Sigmoid colon (tissue), 7 donors: ENCODE data around the gene DND1. TPM values are rescaled to one million over a fixed set of nuclear protein-coding genes. Genes with fewer than 3 reads are reported as not detected.
A peak's percentile ranks its signal among the peaks of the same experiment; 100 is the strongest.

Experiments used
- DNase-seq: peaks from one replicate; pipeline ENCODE4 v3.0.0-alpha.2; 2019
- H3K27ac ChIP-seq, 4 donors: fragments of 200-600 bp; sonication (generic); one replicate each; pipeline ENCODE4 v1.5.1; 2016 to 2019; ENCODE audit warnings: mild to moderate bottlenecking in 1 of 4
- H3K27me3 ChIP-seq, 3 donors: fragments of 200-600 bp; sonication (generic); one replicate each; pipeline ENCODE4 v1.5.1; 2019; ENCODE audit warnings: mild to moderate bottlenecking in 1 of 3
- H3K36me3 ChIP-seq, 4 donors: fragments of 200-600 bp; sonication (generic); one replicate each; pipeline ENCODE4 v1.5.1; 2016 to 2019
- H3K4me1 ChIP-seq, 4 donors: fragments of 200-600 bp; sonication (generic); one replicate each; pipeline ENCODE4 v1.5.1; 2017 to 2019
- H3K4me3 ChIP-seq, 4 donors: fragments of 200-600 bp; sonication (generic); one replicate each; pipeline ENCODE4 v1.5.1; 2017 to 2019; ENCODE audit warnings: mild to moderate bottlenecking in 2 of 4, moderate library complexity in 1 of 4
- H3K9me3 ChIP-seq, 4 donors: fragments of 200-600 bp in 3 of 4; sonication (generic) in 3 of 4; one replicate each; pipeline versions ENCODE4 v1.5.1 to v1.6.1; 2013 to 2019
- CTCF ChIP-seq, 4 experiments: fragments of 450-650 bp in 3 of 4; fragments of 200-600 bp in 1 of 4; IDR thresholded peaks; one replicate each; pipeline ENCODE4 v1.5.1; 2016 to 2019; ENCODE audit warnings: antibody characterized with exemption in 4 of 4, mild to moderate bottlenecking in 3 of 4, moderate library complexity in 2 of 4
- EP300 ChIP-seq, 4 donors: sonication (generic); formaldehyde crosslinking; IDR thresholded peaks; one replicate each; pipeline ENCODE4 v1.6.1; 2017; ENCODE audit warnings: antibody characterized with exemption in 4 of 4
- POLR2A ChIP-seq, 2 donors: fragments of 450-650 bp; IDR thresholded peaks; one replicate each; pipeline ENCODE4 v1.6.1; 2016; ENCODE audit warnings: antibody characterized with exemption in 2 of 2, mild to moderate bottlenecking in 2 of 2, moderate library complexity in 2 of 2
- POLR2AphosphoS5 ChIP-seq, 4 donors: sonication (generic); formaldehyde crosslinking; IDR thresholded peaks; one replicate each; pipeline ENCODE4 v1.6.1; 2017; ENCODE audit warnings: antibody characterized with exemption in 4 of 4
- whole genome bisulfite sequencing, 2 donors: extraction: QIAGEN DNeasy Blood & Tissue Kit; methylation state at CpG; one replicate each; pipeline ENCODE4 v1.1.7; 2013; 5-methylcytosine and 5-hydroxymethylcytosine counted together
- intact Hi-C: fragments of 100-400 bp; cut with DNase I; formaldehyde crosslinking; loops from one replicate; pipeline ENCODE4 v1.15.1; 2023
- polyA plus RNA-seq, 3 donors: library from polyadenylated mRNA; stranded (reverse); fragments of 200-250 nt; gene quantifications; one replicate each; pipeline ENCODE4 v1.2.3, GENCODE V29; 2013
- total RNA-seq, 4 donors: library from RNA; depleted of rRNA; stranded (reverse); fragments of >200 nt; gene quantifications; one replicate each; pipeline ENCODE4 v1.1.0, GENCODE V29; 2016
- donor health status: healthy with polysubstance abuse.
- donor health status: Bipolar disorder and iron deficiency.
- donor health status: healthy.

DND1 gene
- total and polyA plus RNA-seq, 7 donors, result 0.36 to 2.4 (median 0.69) TPM; not detected in 2

- no peaks in the 10 kb centered on the region for H3K27me3 ChIP-seq
- DNase-seq, result no peak
- peaks cover 0 to 26% (median 21%) of the 10 kb centered on the region in 4 donors for H3K4me1 ChIP-seq
- TF ChIP-seq CTCF (IDR thresholded peaks at IDR 0.05) (no peak), POLR2A (IDR thresholded peaks at IDR 0.05) (no peak), POLR2AphosphoS5 (IDR thresholded peaks at IDR 0.05) (no peak), EP300 (IDR thresholded peaks at IDR 0.05) (no peak)
- WGBS, 2 donors, result 80 to 89% methylated on average over 10 of the region's 10 CpGs
- no peak overlapping the region for H3K27ac ChIP-seq
- H3K4me3 ChIP-seq, result no peak overlapping the region
- intact Hi-C loops, result loop anchor here (2.0 kb wide), 2 partner anchors 73 to 91 kb away; partner anchors contain the start of genes APBB3, EIF4EBP3 and SLC35A4
- H3K9me3 ChIP-seq, result no peaks in the 10 kb centered on the region
- peaks cover 0 to 11% (median 0%) of the 10 kb centered on the region in 4 donors for H3K36me3 ChIP-seq
These were observed 35.8 kb downstream of the DND1 start for GRCh38 chr5:140637371-140638100.

DNA sequence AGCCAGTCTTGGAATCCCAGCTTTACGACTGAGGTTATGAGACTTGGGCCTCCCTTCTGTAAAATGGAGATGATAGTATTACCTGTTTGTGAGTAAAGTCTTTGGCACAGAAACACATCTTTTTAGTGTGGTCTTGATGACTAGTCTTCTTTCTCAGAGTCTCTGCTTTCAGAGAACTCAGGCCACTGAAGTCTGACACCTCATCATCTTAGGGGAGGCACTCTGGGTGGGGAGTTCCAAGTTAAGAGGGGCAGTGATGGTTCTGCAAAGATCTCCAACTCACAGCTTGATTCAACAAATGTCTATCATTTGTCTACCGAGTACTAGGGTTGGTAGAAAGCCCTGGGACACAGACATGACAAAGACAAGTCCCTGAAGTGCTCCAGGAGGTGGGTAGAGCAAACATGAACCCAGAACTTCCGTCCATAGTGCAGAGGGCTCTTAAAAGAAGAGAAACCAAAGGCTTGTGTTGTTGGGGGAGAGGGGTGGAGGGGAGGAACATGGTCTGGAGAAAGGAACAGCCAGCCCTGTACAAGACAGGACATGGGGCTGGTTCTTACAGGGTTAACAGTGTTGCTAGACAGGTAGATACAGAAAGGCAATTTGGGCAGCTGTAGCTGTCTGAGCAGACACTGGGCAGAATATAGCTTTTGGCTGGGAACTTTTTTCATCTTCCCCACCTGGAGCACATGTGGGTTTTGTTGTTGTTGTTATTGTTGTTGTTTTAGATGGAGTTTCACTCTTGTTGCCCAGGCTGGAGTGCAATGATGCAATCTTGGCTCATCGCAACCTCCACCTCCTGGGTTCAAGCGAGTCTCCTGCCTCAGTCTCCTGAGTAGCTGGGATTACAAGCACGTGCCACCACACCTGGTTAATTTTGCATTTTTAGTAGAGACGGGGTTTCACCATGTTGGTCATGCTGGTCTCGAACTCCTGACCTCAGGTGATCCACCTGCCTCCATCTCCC is 37.8 kb downstream of the DND1 start:
- Histone ChIP-seq H3K4me3 (no peak overlapping the region), H3K9me3 (no peaks in the 10 kb centered on the region), H3K27me3 (no peaks in the 10 kb centered on the region), H3K27ac (no peak overlapping the region), H3K4me1 (peaks cover 0 to 36% (median 26%) of the 10 kb centered on the region in 4 donors), H3K36me3 (no peaks in the 10 kb centered on the region)
- intact Hi-C loops, result no loop called here
- DNase-seq, result no peak
- TF ChIP-seq POLR2AphosphoS5 (IDR thresholded peaks at IDR 0.05) (no peak), CTCF (IDR thresholded peaks at IDR 0.05) (no peak)
- 88 to 92% methylated on average over 8 of the region's 8 CpGs for WGBS, 2 donors

GRCh38 chr5:140634103-140634502 is 39.3 kb downstream of the DND1 start:
- Histone ChIP-seq H3K4me1 (peaks cover 0 to 27% (median 18%) of the 10 kb centered on the region in 4 donors), H3K4me3 (no peak overlapping the region), H3K27ac (peak overlapping the region in 1 of 4 donors; percentile 79), H3K36me3 (no peaks in the 10 kb centered on the region), H3K27me3 (no peaks in the 10 kb centered on the region), H3K9me3 (no peaks in the 10 kb centered on the region)
- WGBS, 2 donors, result 49 to 69% methylated on average over 3 of the region's 3 CpGs
- intact Hi-C loops, result no loop called here
- TF ChIP-seq CTCF (IDR thresholded peaks at IDR 0.05), result no peak
- TF ChIP-seq EP300 (IDR thresholded peaks at IDR 0.05), result no peak
- TF ChIP-seq POLR2AphosphoS5 (IDR thresholded peaks at IDR 0.05), result no peak
- no peak for TF ChIP-seq POLR2A (IDR thresholded peaks at IDR 0.05)
- DNase-seq, result no peak

DNA sequence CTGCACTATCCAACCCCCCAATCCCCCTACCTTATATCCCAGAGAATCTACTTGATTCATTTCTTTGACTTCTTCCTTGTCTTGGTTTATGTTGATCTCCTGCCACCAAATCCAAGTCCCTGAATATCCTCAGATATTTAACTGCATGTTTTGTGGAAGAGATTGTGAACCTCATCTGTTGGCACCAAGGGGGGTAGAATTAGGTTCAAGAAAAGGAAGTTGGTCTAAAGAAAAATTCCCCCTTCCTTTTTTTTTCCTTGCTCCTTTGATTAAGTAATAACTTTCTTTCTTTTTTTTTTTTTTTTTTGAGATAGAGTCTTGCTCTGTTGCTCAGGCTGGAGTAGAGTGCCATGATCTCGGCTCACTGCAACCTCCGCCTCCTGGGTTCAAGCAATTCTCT is 39.9 kb downstream of the DND1 start:
- H3K4me3 ChIP-seq, result peak overlapping the region in 3 of 4 donors; percentile 45 to 60 (median 57)
- TF ChIP-seq POLR2A (IDR thresholded peaks at IDR 0.05) (no peak), CTCF (IDR thresholded peaks at IDR 0.05) (no peak), EP300 (IDR thresholded peaks at IDR 0.05) (no peak), POLR2AphosphoS5 (IDR thresholded peaks at IDR 0.05) (no peak)
- no peak for DNase-seq
- H3K9me3 ChIP-seq, result no peaks in the 10 kb centered on the region
- peak overlapping the region; percentile 66 to 79 (median 78) for H3K27ac ChIP-seq
- WGBS, 2 donors, result 87 to 96% methylated on average over 2 of the region's 2 CpGs
- H3K4me1 ChIP-seq, result peaks cover 0 to 23% (median 15%) of the 10 kb centered on the region in 4 donors
- intact Hi-C loops, result no loop called here
- H3K27me3 ChIP-seq, result no peaks in the 10 kb centered on the region
- H3K36me3 ChIP-seq, result no peaks in the 10 kb centered on the region
